HG03280 (cell line): ENCODE results near the gene COL27A1.
"Not testable (repeated sequence)": the region's sequence is repeated elsewhere in the genome, so short reads cannot be mapped to it uniquely, and the experiment has no call there.

ENCODE experiments used
- ATAC-seq: cut with Tn5 transposase; IDR thresholded peaks from one replicate; pipeline ENCODE4 v1.9.1; 2021; ENCODE audit warnings: mild to moderate bottlenecking, moderate library complexity; ENCODE audit not compliant: unreplicated experiment

COL27A1 gene

DNA sequence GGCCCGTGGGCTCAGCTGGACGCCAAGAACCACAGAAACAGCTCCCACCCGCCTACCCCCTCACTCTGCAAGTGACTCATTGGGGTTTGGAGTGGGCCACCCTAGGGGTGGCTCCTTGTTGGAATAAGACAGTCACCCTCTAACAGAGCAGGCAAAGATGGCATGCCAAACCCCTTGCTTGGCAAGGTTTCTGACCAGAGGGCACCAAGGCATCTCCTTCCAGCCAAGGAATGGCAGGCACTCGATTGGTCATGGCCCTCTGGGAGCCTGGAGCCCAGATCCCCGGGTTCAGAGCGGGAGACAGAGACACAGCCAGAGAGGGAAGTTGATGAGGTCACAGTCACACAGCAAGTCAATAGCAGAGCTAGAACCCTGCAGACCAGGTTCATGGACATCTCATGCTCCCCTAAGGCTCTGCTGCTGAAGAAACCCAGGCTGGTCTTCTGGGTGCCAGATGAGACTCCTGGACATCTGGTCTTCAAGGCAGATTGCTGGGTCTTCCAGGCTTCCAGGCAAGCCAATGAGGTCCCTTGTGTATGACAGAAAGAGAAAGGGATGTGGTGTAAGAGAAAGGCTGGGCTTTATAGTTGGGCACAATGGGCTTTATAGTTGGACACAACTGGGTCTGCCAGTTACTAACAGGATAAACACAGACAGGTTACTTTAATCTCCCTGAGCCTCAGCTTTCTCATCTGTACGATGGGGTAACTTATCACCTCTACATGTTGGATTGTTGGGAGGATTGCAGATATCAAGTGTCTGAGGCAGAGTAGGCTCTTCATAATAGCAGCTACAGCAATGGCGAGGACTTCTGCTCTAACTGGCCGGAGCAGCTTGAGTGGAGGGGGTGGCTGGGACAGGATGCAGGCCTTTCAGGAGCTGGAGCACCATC lies 33.0 kb upstream of the COL27A1 start:
- ATAC-seq: no peak

DNA sequence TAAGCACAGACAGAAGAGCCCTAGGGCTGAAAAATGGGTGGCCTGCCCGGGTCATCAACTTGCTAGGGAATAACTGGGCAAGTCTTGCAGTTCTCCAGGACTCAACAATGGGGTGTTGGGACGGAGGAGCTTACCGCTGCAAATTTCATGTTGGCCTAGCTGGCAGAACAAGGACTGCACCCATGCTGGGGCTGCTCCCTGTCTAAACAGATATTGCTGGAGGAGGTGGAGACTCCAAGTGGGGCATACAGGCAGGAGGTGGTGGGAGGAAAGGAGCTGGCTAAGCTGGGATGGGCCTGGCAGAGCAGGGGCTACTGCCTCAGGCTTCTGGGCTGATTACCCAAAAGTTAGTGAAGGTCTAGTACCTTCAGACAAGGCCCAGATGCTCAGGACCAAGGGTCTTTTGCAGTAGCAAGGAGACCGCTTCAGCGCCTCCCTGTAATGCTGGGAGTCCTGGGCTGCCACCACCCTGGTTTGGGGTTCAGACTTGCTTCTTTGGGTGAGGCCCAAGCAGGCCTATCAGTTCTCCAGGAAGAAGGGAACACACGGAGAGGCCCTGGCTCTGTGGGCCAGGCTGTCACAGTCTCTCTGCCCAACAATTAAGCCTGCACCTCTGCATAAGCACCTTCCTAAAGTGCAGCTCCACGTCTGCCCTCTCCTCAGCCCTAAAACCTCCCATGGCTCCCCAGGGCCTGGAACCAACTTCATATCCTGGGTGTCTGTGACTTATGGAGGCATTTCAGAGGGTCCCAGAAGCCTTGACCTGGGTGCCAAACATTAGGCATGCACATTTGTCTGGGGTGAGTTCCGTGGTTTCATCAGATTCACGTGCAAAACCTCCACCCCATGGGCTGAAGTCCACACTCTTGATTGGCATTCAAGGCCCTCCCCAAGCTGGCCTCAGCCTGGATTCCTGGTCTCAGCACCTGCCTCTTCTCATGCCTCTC lies 32.0 kb upstream of the COL27A1 start:
- no peak for ATAC-seq

DNA sequence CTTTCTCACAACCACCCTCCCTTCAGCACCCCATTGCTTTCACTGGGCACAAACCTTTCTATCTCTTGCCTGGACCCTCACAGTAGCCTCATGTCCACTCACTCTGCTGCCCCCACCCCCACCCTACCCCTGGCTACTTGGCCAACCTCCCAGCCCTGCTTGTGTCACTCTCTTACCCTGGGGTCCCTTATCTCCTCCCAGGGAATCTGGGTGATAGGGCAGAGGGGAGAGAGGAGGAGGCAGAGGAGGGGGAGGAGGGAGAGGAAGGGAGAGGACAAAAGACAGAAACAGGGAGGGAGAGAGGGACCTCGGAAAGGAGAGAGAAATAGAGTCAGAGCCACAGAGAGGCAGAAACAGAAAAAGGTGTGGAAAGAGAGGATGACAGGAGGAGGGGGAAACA lies 31.2 kb upstream of the COL27A1 start:
- ATAC-seq: no peak

DNA sequence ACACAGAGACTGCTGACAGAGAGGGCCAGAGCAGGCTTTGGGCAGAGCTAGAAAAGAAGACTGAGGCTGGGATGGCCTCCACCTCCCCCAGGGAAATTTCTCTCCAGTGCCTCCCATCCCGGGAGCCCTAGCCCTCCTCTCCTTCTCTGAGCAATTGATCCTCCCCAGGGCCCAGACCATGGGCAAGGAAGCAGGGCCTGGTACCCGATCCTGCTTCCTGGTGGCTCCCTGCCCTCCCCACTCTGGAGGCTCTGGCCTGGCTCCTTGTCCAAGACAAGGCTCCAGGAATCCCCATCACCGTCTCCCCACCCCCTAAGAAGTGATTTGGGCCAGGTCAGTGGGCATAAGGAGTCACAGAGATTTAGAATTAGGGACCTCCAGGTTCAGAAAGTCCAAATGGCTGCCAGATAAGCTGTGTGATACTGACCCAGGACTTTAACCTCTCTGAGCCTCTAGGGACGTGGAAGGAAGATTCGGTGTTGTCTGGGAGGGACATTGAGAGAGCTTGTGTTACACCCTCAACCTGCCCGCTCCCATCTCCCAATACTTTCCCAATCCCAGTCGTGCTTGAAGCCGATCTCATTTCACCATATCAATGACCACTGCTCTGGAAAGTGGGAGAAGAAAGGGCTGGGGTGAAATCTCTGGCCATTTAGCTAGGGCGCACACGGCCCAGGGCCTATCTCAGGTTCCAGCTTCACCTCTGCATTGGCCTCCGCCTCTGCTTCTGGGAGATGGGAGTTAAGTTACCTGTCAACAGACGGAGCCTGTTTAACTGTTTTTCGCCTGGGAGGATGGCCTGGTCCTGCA lies 30.5 kb upstream of the COL27A1 start:
- no peak for ATAC-seq

DNA sequence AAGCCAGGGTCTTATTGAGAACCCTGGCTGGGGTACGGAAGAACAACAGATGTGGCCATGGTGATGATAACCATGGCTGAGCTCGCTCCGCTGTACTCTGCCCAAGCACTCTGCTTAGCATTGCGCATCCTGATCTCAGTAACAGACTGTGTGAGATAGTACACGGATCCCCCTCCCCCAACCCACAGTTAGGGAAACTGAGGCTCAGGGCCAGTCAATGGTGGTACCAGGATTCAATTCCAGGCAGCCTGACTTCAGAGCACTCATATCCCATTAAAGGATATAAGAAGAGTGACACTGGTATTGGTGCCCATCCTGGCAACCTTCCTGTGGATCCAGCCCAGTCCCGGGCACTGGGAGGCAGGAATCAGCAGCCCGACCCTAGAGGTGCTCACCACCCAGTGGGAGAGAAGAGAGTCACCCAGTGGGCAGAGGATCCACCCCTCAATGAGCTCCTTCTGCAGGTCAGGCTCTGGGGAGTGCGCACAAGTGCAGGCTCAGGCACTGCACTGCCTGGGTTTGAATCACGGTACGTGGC lies 29.8 kb upstream of the COL27A1 start:
- ATAC-seq: no peak

DNA sequence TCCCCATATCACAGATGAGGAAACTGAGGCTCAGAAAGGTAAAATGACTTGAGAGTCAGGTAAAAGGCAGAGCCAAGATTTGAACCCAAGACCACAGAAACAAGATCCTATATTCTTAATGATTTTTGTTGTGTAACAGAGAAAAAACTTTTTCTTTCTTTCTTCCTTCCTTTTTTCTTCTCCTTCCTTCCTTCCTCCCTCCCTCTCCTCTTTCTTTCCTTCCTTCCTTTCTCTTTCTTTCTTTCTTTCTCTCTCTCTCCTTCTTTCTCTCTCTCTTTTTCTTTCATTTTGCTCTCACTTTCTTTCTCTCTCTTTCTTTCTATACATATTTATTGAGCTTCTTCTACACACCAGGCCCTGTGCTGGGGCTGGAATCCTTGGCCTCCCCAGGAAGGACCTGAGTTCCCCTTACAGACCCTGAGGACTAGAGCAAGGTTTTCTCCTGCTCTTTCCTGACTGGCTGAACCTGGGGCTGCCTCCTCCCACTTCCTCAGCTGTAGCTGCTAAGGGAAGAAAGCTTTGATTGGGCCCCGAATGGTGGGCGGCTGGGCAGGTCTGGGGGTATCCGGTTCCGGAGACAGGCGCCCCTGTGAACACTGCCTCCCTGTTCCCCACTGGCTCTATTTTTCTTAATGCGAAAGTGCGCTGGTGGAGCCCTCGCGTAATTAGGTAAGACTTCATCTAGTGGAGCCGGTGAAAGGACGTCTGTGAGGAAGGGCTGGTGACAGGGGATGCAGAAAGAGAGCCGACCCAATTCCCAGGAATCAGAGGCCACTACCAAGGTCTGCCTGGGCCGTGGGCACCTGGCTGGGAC lies 28.9 kb upstream of the COL27A1 start:
- ATAC-seq: no peak

DNA sequence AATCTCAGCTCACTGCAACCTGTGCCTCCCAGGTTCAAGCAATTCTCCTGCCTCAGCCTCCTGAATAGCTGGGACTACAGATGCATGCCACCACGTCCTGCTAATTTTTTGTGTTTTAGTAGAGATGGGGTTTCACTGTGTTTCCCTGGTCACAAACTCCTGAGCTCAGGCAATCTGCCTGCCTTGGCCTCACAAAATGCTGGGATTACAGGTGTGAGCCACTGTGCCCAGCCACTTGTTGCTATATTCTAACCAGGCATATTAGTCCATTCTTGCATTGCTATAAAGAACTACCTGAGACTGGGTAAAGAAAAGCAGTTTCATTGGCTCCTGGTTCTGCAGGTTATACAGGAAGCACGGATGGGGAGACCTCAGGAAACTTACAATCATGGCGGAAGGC lies 26.6 kb upstream of the COL27A1 start:
- not testable (repeated sequence) for ATAC-seq

DNA sequence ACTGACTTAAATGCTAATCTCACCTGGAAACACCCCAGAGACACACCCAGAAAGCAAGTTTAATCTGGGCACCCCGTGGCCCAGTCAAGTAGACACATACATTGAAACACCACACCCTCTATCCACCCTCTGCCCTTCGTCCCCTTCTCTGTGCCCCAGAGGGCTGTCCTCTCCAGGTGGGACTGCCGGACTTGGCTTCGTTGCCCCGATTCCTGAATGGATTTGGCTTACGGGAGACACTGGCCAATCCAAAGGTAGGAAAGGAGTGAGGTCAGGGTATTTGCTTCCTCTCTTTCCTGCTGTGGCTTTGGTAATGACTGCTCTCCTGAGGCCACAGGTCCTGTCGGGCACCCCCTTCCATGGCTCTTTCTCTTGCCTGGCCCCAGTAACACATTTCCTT lies 25.2 kb upstream of the COL27A1 start:
- no peak for ATAC-seq

DNA sequence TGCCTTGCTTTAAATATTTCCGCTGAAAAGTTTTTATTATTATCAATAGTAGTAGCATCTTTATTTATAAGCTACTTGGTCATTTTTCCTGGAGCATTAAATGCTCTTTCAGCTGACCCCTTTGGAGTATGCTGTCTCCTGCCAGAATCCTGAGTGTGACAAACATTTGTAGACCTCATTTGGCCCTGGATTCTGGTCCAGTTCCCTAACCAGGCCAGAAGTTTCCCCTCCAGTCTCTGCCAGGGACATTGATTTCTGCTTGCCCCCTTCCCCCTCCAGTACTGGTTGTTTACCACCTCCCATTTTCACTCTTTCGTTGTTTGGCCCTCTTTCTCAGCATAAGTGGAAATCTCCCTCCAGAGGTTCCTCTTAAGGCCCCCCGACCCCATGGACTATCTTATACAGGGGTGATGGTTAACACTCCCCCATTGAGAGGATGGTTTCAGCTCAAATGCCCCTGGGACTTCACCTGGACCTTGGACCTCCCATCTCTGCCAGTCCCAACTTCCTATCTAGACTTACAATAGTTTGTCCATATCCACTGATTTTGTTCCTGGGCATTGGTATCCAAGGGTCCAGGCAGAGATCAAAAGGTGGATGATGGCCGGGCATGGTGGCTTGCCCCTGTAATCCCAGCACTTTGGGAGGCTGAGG lies 24.6 kb upstream of the COL27A1 start:
- ATAC-seq: no peak

DNA sequence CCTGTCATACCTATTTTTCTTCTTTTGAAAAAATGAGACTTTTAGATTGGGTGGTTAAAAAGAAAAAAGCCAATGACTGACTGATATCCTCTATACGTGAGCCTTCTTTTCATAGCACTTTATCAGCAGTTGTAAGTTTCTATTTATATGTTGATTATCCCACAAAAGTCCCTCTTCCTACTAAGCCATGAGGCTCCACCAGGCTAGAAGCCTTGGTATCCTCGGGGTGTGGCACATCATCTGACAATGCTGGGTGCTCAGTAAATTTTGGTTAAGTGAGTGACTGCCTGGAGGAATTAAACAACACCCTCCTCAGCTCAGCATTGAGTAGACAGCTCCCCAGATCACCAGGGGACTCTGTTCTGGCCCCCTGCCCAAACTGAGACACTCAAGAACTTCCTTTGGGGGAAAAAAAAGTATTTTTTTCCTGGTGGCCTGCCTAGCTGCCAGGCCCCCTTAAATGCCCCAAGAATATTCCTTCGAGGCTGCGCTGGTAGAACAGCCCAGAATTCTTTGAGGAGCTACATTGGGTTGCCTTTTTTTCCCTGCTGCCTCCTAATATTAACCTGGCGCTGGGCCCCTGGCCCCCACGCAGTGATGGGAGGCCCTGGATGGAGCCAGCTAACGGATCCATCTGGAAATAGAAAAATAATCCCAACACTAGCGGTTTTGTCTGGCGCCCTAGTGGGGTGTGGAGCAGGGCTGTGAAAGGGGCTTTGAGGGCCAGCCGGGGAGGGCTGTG lies 23.4 kb upstream of the COL27A1 start:
- ATAC-seq: no peak

DNA sequence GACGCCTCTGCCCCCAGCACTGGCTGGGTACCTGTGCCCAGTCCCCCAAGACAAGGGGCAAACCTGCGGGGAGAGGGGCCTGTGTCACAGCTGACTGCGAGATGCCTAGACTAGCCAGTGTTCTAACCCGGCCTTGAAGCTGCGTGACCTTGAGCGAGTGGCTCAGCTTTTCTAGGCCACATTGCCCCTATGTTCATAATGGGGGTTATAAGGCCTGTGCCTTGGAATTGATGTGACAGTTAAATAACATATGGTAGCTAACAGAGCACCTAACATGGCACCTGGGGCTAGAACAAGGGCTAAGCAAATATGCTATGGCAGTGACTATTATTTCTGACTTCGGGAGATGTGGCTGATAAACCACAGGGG lies 22.8 kb upstream of the COL27A1 start:
- ATAC-seq: no peak

DNA sequence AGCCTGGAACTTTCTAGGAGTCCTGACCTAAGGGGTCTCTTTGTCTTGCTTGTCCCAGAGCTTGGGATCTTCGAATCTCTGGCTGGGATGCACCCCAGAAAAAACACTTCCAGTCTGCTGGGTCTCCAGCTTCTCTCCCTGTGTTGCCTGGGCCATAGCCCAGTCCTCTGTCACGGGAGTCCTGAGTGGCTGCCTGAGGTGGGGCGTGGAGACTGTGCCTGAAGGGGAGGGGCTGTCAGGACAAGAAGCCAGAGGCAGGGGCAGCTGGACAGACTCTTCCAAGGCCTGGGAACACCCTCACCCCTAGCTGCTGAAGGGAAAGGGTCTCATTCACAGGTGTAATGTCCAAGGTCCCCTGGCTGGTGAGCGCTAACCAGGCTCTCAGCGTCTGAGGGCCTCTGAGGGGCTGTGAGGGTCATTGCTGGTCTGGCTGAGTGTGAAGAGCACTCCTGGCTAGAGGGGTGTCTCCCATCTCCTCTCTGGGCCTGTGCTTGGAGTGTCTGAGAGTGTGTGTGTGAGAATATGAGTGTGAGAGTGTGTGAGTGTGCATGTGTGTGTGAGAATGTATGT lies 20.4 kb upstream of the COL27A1 start:
- no peak for ATAC-seq

DNA sequence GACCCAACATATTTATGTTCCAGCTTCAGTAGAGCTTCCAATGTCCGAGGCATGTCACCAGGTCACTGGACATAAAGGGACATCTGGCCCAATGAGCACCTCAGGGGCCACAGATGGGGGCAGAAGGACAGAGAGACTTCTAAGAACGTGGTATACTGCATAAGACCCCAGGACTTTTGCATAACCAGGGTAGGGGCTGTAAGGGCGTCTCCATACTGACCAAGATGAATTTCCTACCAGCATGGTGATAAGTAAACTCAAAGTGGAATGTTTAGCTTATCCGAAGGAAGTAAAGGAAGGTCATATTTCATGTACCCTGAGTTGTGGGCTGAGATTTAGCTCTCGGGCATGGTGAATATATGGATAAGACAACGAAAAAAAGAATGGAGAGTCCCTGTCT lies 17.5 kb upstream of the COL27A1 start:
- ATAC-seq: no peak

DNA sequence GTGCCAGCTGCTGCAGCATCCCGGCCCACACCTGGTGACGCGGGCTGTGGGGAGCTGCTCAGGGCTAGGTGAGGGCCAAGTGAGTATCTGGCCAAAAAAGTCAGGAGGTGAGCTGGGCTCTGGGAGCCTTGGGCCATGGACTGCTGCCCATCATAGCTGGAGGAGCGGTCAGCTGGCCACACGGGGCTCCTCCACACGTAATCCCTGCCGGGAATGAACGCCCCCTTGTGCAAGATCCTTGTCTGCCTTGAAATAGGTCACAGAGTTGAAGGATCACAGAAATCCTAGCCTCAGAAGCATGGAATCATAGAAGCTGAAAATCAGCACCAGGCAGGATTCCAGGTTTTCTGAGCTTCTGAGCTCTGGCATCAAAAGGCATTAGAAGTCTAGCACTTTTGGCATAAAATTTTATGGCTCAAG lies 16.8 kb upstream of the COL27A1 start:
- no peak for ATAC-seq

DNA sequence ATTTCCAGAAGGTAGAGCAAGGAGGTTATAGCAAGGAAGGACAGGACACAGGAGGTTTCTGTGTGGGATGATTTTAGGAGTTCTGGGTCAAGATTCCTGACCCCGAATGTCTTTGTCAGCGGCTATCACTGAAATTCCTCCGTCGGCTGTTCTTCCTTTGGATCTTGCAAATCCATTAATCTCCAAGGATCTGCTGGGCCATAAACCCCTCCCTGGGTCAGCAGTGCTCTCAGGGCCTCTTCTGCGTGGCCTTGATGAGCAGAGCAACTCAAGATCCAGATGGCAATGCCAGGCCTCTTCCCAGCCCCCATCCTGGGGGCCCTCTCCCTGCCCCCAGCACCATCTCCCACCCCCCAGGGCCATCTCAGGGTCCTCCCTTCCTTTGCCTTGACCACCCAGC lies 16.3 kb upstream of the COL27A1 start:
- ATAC-seq: no peak

DNA sequence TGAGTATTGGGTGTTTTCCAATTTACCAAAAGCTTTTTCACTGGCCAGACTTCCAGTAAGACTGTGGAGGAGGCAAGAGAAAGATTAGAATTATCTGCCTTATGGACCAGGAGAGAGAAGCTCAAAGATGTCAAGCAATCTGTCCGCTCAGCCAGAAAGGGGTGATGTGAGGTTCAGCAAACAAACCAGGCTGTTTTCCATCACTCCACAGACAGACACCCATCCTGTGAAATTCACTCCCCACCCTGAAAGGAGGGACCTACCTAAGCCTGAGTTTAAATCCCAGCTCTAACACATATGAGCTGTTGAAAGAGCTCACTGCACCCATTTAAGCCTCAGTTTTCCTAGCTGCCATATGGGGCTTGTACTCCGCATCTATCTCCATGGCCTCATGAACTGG lies 14.9 kb upstream of the COL27A1 start:
- ATAC-seq: no peak

DNA sequence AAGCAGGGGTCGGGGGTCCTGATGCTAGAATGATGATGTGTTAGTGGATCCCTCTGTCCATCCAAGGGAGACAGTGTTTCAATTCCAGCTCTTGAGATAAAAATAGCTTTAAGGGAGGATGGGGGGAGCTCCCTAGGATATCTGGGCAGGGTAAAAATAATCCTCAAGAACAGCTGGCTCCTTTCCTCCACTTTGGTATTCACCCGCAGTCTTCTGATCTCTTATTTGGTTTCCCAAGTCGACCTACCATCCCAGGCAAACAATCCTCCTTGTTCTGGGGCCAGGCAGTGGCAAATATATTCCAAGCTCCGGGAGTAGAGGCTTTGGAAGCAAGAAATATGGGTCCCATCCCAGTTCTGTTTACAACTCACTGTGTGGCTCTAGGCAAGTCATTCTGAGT lies 14.5 kb upstream of the COL27A1 start:
- no peak for ATAC-seq
